ENCODE results near the gene HIKESHI.

- TF ChIP-seq EZH2phosphoT487 (IDR thresholded peaks at IDR 0.05; ENCODE audit: insufficient read depth, low read depth): no peak
- TF ChIP-seq EZH2 (IDR thresholded peaks at IDR 0.05; ENCODE audit: insufficient read depth, poor library complexity, severe bottlenecking): no peak
These were observed 37.4 kb upstream of the HIKESHI start for GRCh38 chr11:86264649-86265048.

Measured in GM23248 (cell line).